HCT116 (cell line): ENCODE data around the gene STK32C. TPM values are rescaled to one million over a fixed set of nuclear protein-coding genes. Genes with fewer than 3 reads are reported as not detected.
A peak's percentile ranks its signal among the peaks of the same experiment; 100 is the strongest.

ENCODE experiments used
- ATAC-seq: fragments of 200-7000 bp; cut with Tn5 transposase; 2 replicates; pipeline ENCODE4 v1.9.1; 2020; ENCODE audit warnings: mild to moderate bottlenecking, moderate library complexity
- BruUV-seq: library from RNA; stranded (reverse); fragments of 400-500 nt; replicated peaks from 2 replicates; lab custom pipeline; 2021; lab: Mats Ljungman, UMichigan
- CTCF ChIA-PET: fragments of 300-600 bp; sonication (Branson Sonifier 250); formaldehyde crosslinking; loops from one replicate; lab custom pipeline; 2021; ENCODE audit warnings: antibody characterized with exemption; lab: Charles Lee
- POLR2A ChIA-PET: fragments of 300-600, 350-600 bp; sonication (Branson Sonifier 250); formaldehyde crosslinking; loops from one replicate; lab custom pipeline; 2021; ENCODE audit warnings: antibody characterized with exemption; lab: Charles Lee
- RAD21 ChIA-PET, 2 experiments: fragments of 300-600 bp; sonication (Branson Sonifier 250); formaldehyde crosslinking; loops; one replicate each; lab custom pipeline; 2023; ENCODE audit warnings: low total read pairs in 2 of 2; ENCODE audit not compliant: uncharacterized antibody in 2 of 2, unreplicated experiment in 2 of 2, low non-redundant PET in 1 of 2; lab: Charles Lee
- DNase-seq: peaks from one replicate; pipeline ENCODE4 v3.0.0-alpha.2; 2010; ENCODE audit warnings: low read depth, low spot score
- H2AFZ ChIP-seq: fragments of 200-600 bp; shearing (Covaris generic), sonication (generic); 2 replicates; pipeline ENCODE4 v1.6.1; 2017; ENCODE audit warnings: low read depth, mixed run types, mixed read lengths, antibody characterized with exemption, low read length; ENCODE audit not compliant: poor library complexity, severe bottlenecking
- H3K27ac ChIP-seq: 2 replicates; pipeline ENCODE4 v1.5.1; 2012; ENCODE audit warnings: low read depth, low read length
- H3K27me3 ChIP-seq: fragments of 200-600 bp; sonication (generic); 2 replicates; pipeline ENCODE4 v1.6.1; 2016; ENCODE audit warnings: mixed run types, low read length, mixed read lengths; ENCODE audit not compliant: insufficient read depth
- H3K36me3 ChIP-seq, 2 experiments: fragments of 200-500 bp in 1 of 2; fragments of 200-600 bp in 1 of 2; sonication (Bioruptor generic) in 1 of 2; sonication (generic) in 1 of 2; 2 replicates each; pipeline versions ENCODE4 v1.5.1 to v1.6.1; 2014 to 2016; ENCODE audit warnings: low read length in 2 of 2, inconsistent platforms in 1 of 2, mixed read lengths in 1 of 2, mixed run types in 1 of 2; ENCODE audit not compliant: insufficient read depth in 2 of 2, control insufficient read depth in 1 of 2
- H3K4me1 ChIP-seq, 2 experiments: fragments of 200-600 bp in 1 of 2; sonication (generic) in 1 of 2; 2 replicates each; pipeline versions ENCODE4 v1.5.1 to v1.6.1; 2012 to 2017; ENCODE audit warnings: low read length in 2 of 2, inconsistent platforms in 1 of 2, mild to moderate bottlenecking in 1 of 2, mixed read lengths in 1 of 2, mixed run types in 1 of 2, moderate library complexity in 1 of 2; ENCODE audit not compliant: insufficient read depth in 2 of 2, control insufficient read depth in 1 of 2
- H3K4me2 ChIP-seq: fragments of 200-600 bp; sonication (generic); 2 replicates; pipeline ENCODE4 v1.6.1; 2017; ENCODE audit warnings: mixed run types, low read length, mixed read lengths
- H3K4me3 ChIP-seq, 2 experiments: fragments of 200-600 bp in 1 of 2; sonication (generic) in 1 of 2; replicated peaks in 1 of 2; 2 replicates each; pipeline ENCODE4 v1.5.1; 2011 to 2016; ENCODE audit warnings: low read length in 2 of 2, control low read depth in 1 of 2, low read depth in 1 of 2, mild to moderate bottlenecking in 1 of 2, mixed read lengths in 1 of 2, mixed run types in 1 of 2
- H3K79me2 ChIP-seq: fragments of 200-600 bp; sonication (generic); 2 replicates; pipeline ENCODE4 v1.6.1; 2017; ENCODE audit warnings: mild to moderate bottlenecking, mixed run types, low read length, moderate library complexity, mixed read lengths; ENCODE audit not compliant: insufficient read depth
- H3K9ac ChIP-seq: fragments of 200-600 bp; sonication (generic); 2 replicates; pipeline ENCODE4 v1.6.1; 2016; ENCODE audit warnings: low read length, mixed read lengths
- H3K9me2 ChIP-seq: fragments of 200-600 bp; sonication (generic), shearing (Covaris generic); 2 replicates; pipeline ENCODE4 v1.6.1; 2017; ENCODE audit warnings: mixed run types, mild to moderate bottlenecking, moderate library complexity; ENCODE audit not compliant: insufficient read depth
- H3K9me3 ChIP-seq, 2 experiments: fragments of 200-500 bp in 1 of 2; fragments of 200-600 bp in 1 of 2; sonication (Bioruptor generic) in 1 of 2; sonication (generic) in 1 of 2; 2 replicates each; pipeline ENCODE4 v1.6.1; 2014 to 2017; ENCODE audit warnings: low read length in 2 of 2, mixed read lengths in 2 of 2, inconsistent platforms in 1 of 2, low read depth in 1 of 2, mild to moderate bottlenecking in 1 of 2, mixed run types in 1 of 2, moderate library complexity in 1 of 2; ENCODE audit not compliant: control insufficient read depth in 1 of 2, insufficient read depth in 1 of 2
- H4K20me1 ChIP-seq: fragments of 200-600 bp; sonication (generic), shearing (Covaris generic); 2 replicates; pipeline ENCODE4 v1.6.1; 2017; ENCODE audit warnings: mixed run types, mild to moderate bottlenecking, moderate library complexity; ENCODE audit not compliant: insufficient read depth
- CBX3 ChIP-seq: IDR thresholded peaks from 2 replicates; pipeline ENCODE4 v1.6.1; 2012; ENCODE audit warnings: low read depth
- CEBPB ChIP-seq: IDR thresholded peaks from 2 replicates; pipeline ENCODE4 v1.6.1; 2012; ENCODE audit warnings: low read depth
- EGR1 ChIP-seq: IDR thresholded peaks from 2 replicates; pipeline ENCODE4 v1.6.1; 2012; ENCODE audit warnings: low read depth
- ELF1 ChIP-seq: IDR thresholded peaks from 2 replicates; pipeline ENCODE4 v1.6.1; 2012; ENCODE audit warnings: low read depth, borderline replicate concordance
- EZH2 ChIP-seq: fragments of 200-600 bp; sonication (generic); IDR thresholded peaks from 2 replicates; pipeline ENCODE4 v1.6.1; 2017; ENCODE audit warnings: antibody characterized with exemption, mixed run types
- EZH2phosphoT487 ChIP-seq: fragments of 200-600 bp; IDR thresholded peaks from 2 replicates; pipeline ENCODE4 v1.6.1; 2018; ENCODE audit warnings: antibody characterized with exemption, borderline replicate concordance
- FOSL1 ChIP-seq: IDR thresholded peaks from 2 replicates; pipeline ENCODE4 v1.6.1; 2012; ENCODE audit warnings: low read depth
- JUND ChIP-seq: IDR thresholded peaks from 2 replicates; pipeline ENCODE4 v1.6.1; 2012
- MAX ChIP-seq: IDR thresholded peaks from 2 replicates; pipeline ENCODE4 v1.6.1; 2012
- POLR2AphosphoS5 ChIP-seq: IDR thresholded peaks from 2 replicates; pipeline ENCODE4 v1.6.1; 2011; ENCODE audit warnings: mild to moderate bottlenecking, low read depth, low read length, moderate library complexity
- RAD21 ChIP-seq: IDR thresholded peaks from 2 replicates; pipeline ENCODE4 v1.6.1; 2012; ENCODE audit warnings: low read depth, mild to moderate bottlenecking
- REST ChIP-seq: IDR thresholded peaks from 2 replicates; pipeline ENCODE4 v1.6.1; 2012; ENCODE audit warnings: low read depth
- SIN3A ChIP-seq: IDR thresholded peaks from 2 replicates; pipeline ENCODE4 v1.6.1; 2012; ENCODE audit warnings: low read depth
- SP1 ChIP-seq: IDR thresholded peaks from 2 replicates; pipeline ENCODE4 v1.6.1; 2012; ENCODE audit warnings: low read depth
- TCF7L2 ChIP-seq: IDR thresholded peaks from 2 replicates; pipeline ENCODE4 v1.7.0; 2011; ENCODE audit warnings: borderline replicate concordance, inconsistent platforms; ENCODE audit not compliant: insufficient read depth, insufficient read length; ENCODE audit errors: extremely low read depth
- YY1 ChIP-seq: IDR thresholded peaks from 2 replicates; pipeline ENCODE4 v1.6.1; 2011; ENCODE audit warnings: low read length, low read depth, moderate library complexity, mild to moderate bottlenecking; ENCODE audit not compliant: insufficient replicate concordance; ENCODE audit errors: extremely low read depth
- ZFX ChIP-seq: fragments of 450-650 bp; IDR thresholded peaks from 2 replicates; pipeline ENCODE4 v1.6.1; 2017
- ZNF274 ChIP-seq: fragments of 200-500 bp; sonication (Bioruptor generic); IDR thresholded peaks from 2 replicates; pipeline ENCODE4 v1.6.1; 2014; ENCODE audit warnings: mild to moderate bottlenecking, low read depth, low read length, inconsistent platforms
- intact Hi-C: fragments of 100-400 bp; cut with micrococcal nuclease; formaldehyde crosslinking; loops from 2 replicates; pipeline ENCODE4 v1.10.0; 2022
- total RNA-seq: library from RNA; stranded (reverse); gene quantifications from one replicate; pipeline ENCODE4 v1.2.1, GENCODE V29; 2021; ENCODE audit not compliant: unreplicated experiment

STK32C gene
- total RNA-seq, 1 experiment from 2014 or later, result 29.7 TPM

- ChIA-PET POLR2A (no interaction called here), CTCF (no interaction called here), RAD21 (no interaction called here)
- no peak overlapping the region for H3K4me3 ChIP-seq
- peak overlapping the region; percentile 73 for H3K4me2 ChIP-seq
- H3K4me1 ChIP-seq, result peaks cover 17 to 42% of the 10 kb centered on the region in 2 experiments; a peak in 3 of 4 replicates
- H3K79me2 ChIP-seq, result no peaks in the 10 kb centered on the region
- H3K9me2 ChIP-seq, result no peaks in the 10 kb centered on the region
- H3K27ac ChIP-seq, result no peak overlapping the region
- no peak for DNase-seq
- H3K9ac ChIP-seq, result no peak overlapping the region
- no peak for ATAC-seq
- H3K9me3 ChIP-seq, result no peaks in the 10 kb centered on the region
- no peaks in the 10 kb centered on the region for H4K20me1 ChIP-seq
- H2AFZ ChIP-seq, result no peak overlapping the region
- no peaks in the 10 kb centered on the region for H3K36me3 ChIP-seq
- H3K27me3 ChIP-seq, result no peaks in the 10 kb centered on the region
- intact Hi-C loops, result no loop called here
- BruUV-seq, result no TSS peak
- no peak for TF ChIP-seq POLR2AphosphoS5
- no peak for TF ChIP-seq ZNF274
- TF ChIP-seq SIN3A, result no peak
- TF ChIP-seq RAD21, result no peak
- no peak for TF ChIP-seq TCF7L2
- TF ChIP-seq EGR1, result no peak
- no peak for TF ChIP-seq YY1
- no peak for TF ChIP-seq EZH2
- no peak for TF ChIP-seq MAX
- TF ChIP-seq FOSL1, result no peak
- TF ChIP-seq REST, result no peak
- TF ChIP-seq ELF1, result no peak
- no peak for TF ChIP-seq ZFX
- TF ChIP-seq JUND, result no peak
- no peak for TF ChIP-seq EZH2phosphoT487
- TF ChIP-seq SP1, result no peak
- no peak for TF ChIP-seq CEBPB
- TF ChIP-seq CBX3, result no peak
Measured at GRCh38 chr10:132165416-132165980, 142.3 kb downstream of the STK32C start.
